Cardiac muscle cell (in vitro differentiated cells and primary cell): ENCODE results near the gene GNPTAB. TPM values are rescaled to one million over a fixed set of nuclear protein-coding genes. Genes with fewer than 3 reads are reported as not detected.

Experiments used
- DNase-seq, 2 donors: peaks; one replicate each; pipeline versions ENCODE4 v3.0.0 to v3.0.0-alpha.2; 2010 to 2017; ENCODE audit warnings: low read depth in 1 of 2, low spot score in 1 of 2
- H3K27ac ChIP-seq: fragments of 200-600 bp; sonication (generic); 2 replicates; pipeline ENCODE4 v1.5.1; 2016
- H3K27me3 ChIP-seq: fragments of 200-600 bp; sonication (generic); 2 replicates; pipeline ENCODE4 v1.6.0; 2016; ENCODE audit warnings: control low read depth
- H3K36me3 ChIP-seq: fragments of 200-600 bp; sonication (generic); 2 replicates; pipeline ENCODE4 v1.5.1; 2016; ENCODE audit warnings: control low read depth
- H3K4me1 ChIP-seq: fragments of 200-600 bp; sonication (generic); 2 replicates; pipeline ENCODE4 v1.8.1; 2017; ENCODE audit warnings: low read depth, mild to moderate bottlenecking, mixed run types
- H3K4me3 ChIP-seq: fragments of 200-600 bp; sonication (generic); 2 replicates; pipeline ENCODE4 v1.5.1; 2016; ENCODE audit warnings: mild to moderate bottlenecking
- H3K9me3 ChIP-seq: fragments of 200-600 bp; sonication (generic); 2 replicates; pipeline ENCODE4 v1.5.1; 2017; ENCODE audit warnings: low read depth, mild to moderate bottlenecking, control low read depth
- polyA plus RNA-seq: library from polyadenylated mRNA; unstranded; fragments of >200 nt; fragmentation: Nextera tagmentation; extraction: Ambion mirVana; gene quantifications from 2 replicates; pipeline ENCODE4 v1.2.1, GENCODE V29; 2016
- total RNA-seq: library from RNA; depleted of rRNA; stranded (reverse); fragments of >200 nt; gene quantifications from 2 replicates; pipeline ENCODE4 v1.2.3, GENCODE V29; 2016
- TF ChIP-seq, protein P1 (sequence below): IDR thresholded peaks from 2 replicates; pipeline ENCODE4 v1.5.1; 2012; ENCODE audit warnings: low read depth, mild to moderate bottlenecking, low read length

GNPTAB gene
- 4.7 and 6.2 TPM in 2 replicates for total RNA-seq
- polyA plus RNA-seq = 4.0 and 8.6 TPM in 2 replicates

DNA sequence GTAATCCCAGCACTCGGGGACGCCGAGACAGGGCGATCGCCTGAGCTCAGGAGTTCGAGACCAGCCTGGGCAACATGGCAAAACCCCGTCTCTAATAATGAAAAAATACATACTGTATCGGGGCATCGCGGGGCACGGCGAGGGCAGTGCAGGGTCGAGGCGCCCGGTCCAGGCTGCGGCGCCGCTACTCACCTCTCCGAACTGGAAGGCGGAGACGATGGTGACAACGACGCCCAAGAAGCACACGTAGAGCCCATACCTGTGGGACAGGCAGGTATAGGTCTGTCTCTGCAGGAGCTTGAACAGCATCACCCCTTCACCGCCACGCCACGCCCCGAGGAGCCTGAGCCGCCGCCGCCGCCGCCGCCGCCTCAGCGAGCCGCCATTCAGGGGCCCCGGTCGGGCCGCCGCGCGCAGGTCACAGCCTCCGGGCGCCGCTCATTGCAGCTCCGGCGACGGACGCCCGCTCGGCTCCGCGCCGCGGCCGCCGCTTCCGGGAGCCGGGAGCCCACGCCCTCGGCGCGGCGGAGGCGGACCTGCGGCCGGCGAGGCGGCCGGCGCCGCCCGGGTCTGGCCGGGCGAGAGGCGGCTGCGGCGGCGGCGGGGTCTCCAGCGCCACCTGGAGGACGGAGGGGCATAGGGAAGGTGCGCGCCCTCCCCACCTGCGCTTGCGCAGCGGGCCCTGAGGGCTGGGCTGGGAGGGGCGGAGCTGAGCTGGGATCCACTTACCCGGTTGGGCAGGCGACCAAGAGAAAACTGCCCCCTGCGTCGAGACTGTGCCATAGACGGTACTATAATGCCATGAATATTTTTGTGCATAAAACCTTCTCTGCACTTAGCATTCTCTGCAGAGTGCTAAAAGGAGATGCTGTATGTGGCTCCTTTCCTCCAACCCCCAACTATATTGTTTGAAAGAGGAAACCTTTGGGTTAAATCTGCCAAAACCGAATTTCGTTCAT, at the start of gene GNPTAB:
Gene GNPTAB (minus strand): TSS at position 593 of the 959 bp plus-strand sequence. CDS start 284 bp downstream, at position 309.
- TF ChIP-seq, protein P1, sequence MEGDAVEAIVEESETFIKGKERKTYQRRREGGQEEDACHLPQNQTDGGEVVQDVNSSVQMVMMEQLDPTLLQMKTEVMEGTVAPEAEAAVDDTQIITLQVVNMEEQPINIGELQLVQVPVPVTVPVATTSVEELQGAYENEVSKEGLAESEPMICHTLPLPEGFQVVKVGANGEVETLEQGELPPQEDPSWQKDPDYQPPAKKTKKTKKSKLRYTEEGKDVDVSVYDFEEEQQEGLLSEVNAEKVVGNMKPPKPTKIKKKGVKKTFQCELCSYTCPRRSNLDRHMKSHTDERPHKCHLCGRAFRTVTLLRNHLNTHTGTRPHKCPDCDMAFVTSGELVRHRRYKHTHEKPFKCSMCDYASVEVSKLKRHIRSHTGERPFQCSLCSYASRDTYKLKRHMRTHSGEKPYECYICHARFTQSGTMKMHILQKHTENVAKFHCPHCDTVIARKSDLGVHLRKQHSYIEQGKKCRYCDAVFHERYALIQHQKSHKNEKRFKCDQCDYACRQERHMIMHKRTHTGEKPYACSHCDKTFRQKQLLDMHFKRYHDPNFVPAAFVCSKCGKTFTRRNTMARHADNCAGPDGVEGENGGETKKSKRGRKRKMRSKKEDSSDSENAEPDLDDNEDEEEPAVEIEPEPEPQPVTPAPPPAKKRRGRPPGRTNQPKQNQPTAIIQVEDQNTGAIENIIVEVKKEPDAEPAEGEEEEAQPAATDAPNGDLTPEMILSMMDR = peak; percentile 68
- no peaks in the 10 kb centered on the region for H3K4me1 ChIP-seq
- DNase-seq = peak; percentile 94 to 95
- H3K4me3 ChIP-seq = peak within 1 kb of the TSS; percentile 85
- H3K27ac ChIP-seq = no peak within 1 kb of the TSS
- H3K27me3 ChIP-seq = no peaks in the 10 kb centered on the region
- H3K36me3 ChIP-seq = no peaks in the 10 kb centered on the region
- H3K9me3 ChIP-seq = no peaks in the 10 kb centered on the region

DNA sequence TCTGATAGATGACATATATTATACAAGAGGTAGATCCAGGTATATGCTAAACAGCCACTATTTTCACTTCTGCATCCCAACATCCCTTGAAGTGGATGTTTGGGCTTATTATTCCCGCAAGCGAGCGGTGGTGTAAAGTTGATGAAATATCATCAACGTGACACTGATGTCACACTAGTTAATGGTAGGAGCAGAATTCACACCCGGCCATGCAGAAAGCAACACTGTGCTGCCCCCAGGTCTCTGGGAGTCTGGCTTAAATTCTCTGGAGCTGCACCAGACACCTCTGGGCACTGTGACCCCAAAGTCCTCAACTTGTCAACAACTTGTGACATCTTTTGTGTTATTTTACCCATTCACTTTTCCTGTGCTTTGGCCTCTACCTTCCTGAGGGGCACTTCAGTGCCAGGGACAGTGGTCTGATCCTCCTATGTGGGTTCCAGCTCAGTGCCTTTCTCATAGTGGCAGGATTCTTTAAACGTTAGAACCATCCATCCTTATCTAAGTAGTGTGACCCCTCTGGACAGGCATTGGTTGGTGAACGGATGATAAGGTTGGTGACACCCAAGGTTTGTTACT, 47.6 kb upstream of the GNPTAB start:
- Histone ChIP-seq H3K36me3 (no peaks in the 10 kb centered on the region), H3K27ac (no peak overlapping the region), H3K27me3 (peaks cover 17% of the 10 kb centered on the region), H3K4me1 (no peaks in the 10 kb centered on the region), H3K9me3 (no peaks in the 10 kb centered on the region), H3K4me3 (no peak overlapping the region)
- DNase-seq = no peak
- TF ChIP-seq, protein P1 = no peak

DNA sequence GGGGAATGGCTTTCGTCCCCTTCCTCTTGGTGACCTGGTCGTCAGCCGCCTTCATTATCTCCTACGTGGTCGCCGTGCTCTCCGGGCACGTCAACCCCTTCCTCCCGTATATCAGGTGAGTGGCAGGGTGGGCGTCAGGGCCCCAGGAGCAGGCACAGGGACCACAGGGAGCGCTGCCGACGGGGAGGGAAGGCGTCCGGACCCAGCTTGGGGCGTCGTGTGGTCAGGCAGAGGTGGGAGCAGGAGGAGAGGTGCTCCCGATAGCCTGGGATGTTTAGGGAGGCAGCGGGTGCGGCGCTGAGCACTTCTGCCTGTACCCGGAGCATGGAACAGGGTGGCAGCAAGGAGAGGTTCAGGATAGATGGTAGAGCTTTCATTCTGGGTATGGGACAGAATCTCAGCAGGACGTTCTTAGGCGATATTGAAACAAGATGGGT, 47.1 kb upstream of the GNPTAB start:
- DNase-seq = peak; percentile 1 to 34
- H3K27me3 ChIP-seq = peaks cover 17% of the 10 kb centered on the region
- peak overlapping the region; percentile 47 for H3K4me3 ChIP-seq
- no peak overlapping the region for H3K27ac ChIP-seq
- H3K4me1 ChIP-seq = no peaks in the 10 kb centered on the region
- no peaks in the 10 kb centered on the region for H3K36me3 ChIP-seq
- TF ChIP-seq, protein P1 = no peak
- H3K9me3 ChIP-seq = no peaks in the 10 kb centered on the region

- DNase-seq = peak; percentile 76 to 95
- Histone ChIP-seq H3K4me3 (peak within 1 kb of the TSS; percentile 47), H3K9me3 (no peaks in the 10 kb centered on the region), H3K27ac (no peak within 1 kb of the TSS), H3K27me3 (peaks cover 17% of the 10 kb centered on the region), H3K36me3 (no peaks in the 10 kb centered on the region), H3K4me1 (no peaks in the 10 kb centered on the region)
- TF ChIP-seq, protein P1 = no peak
Observed at GRCh38 chr12:101876861-101877805, 46.4 kb upstream of the GNPTAB start, which contains the start of gene DRAM1. Gene DRAM1, plus strand, starts transcription at chr12:101877580. Its CDS starts 210 bp downstream, at chr12:101877790.
